ENCODE results near the gene MTOR.

- TF ChIP-seq CTCF (conservative IDR thresholded peaks at IDR 0.05; ENCODE audit: low read length), result no peak
- no peak for TF ChIP-seq EZH2phosphoT487 (IDR thresholded peaks at IDR 0.05; ENCODE audit: borderline replicate concordance)
Observed at GRCh38 chr1:11134898-11135266, 127.5 kb downstream of the MTOR start.
